Psoas muscle (tissue), 8 donors: Measurements from ENCODE around the gene ADRM1. TPM values are rescaled to one million over a fixed set of nuclear protein-coding genes. Genes with fewer than 3 reads are reported as not detected.

Experiments
- ATAC-seq, 4 donors: fragments of 200-7000 bp; cut with Tn5 transposase; one replicate each; pipeline ENCODE4 v1.9.1; 2020; ENCODE audit warnings: moderate library complexity in 3 of 4, mild to moderate bottlenecking in 2 of 4
- DNase-seq, 2 donors: peaks; one replicate each; pipeline ENCODE4 v3.0.0-alpha.2; 2020
- H3K27ac ChIP-seq: fragments of 200-600 bp; one replicate; pipeline ENCODE4 v1.8.0; 2022
- H3K27me3 ChIP-seq, 3 donors: fragments of 200-600 bp in 1 of 3; one replicate each; pipeline versions ENCODE4 v1.6.1 to v1.8.0; 2013 to 2022; ENCODE audit warnings: low read length in 2 of 3, mild to moderate bottlenecking in 2 of 3, moderate library complexity in 1 of 3; ENCODE audit not compliant: insufficient read depth in 3 of 3
- H3K36me3 ChIP-seq, 2 donors: fragments of 200-600 bp in 1 of 2; one replicate each; pipeline versions ENCODE4 v1.6.1 to v1.8.0; 2013 to 2022; ENCODE audit warnings: low read depth in 1 of 2, mild to moderate bottlenecking in 1 of 2, moderate library complexity in 1 of 2; ENCODE audit not compliant: insufficient read depth in 1 of 2
- H3K4me1 ChIP-seq: fragments of 200-600 bp; one replicate; pipeline ENCODE4 v1.8.0; 2022
- H3K4me3 ChIP-seq: fragments of 200-600 bp; one replicate; pipeline ENCODE4 v1.8.0; 2022; ENCODE audit warnings: mild to moderate bottlenecking
- H3K9me3 ChIP-seq: fragments of 200-600 bp; one replicate; pipeline ENCODE4 v1.8.0; 2022
- CTCF ChIP-seq: fragments of 200-600 bp; IDR thresholded peaks from one replicate; pipeline ENCODE4 v1.8.0; 2022; ENCODE audit warnings: antibody characterized with exemption
- WGBS, 3 donors: extraction: QIAGEN DNeasy Blood & Tissue Kit; methylation state at CpG; one replicate each; pipeline versions ENCODE4 v1.1.6 to v1.1.7; 2013; 5-methylcytosine and 5-hydroxymethylcytosine counted together
- intact Hi-C, 2 donors: fragments of 100-400 bp; cut with DNase I; formaldehyde crosslinking; loops; one replicate each; pipeline versions ENCODE4 v1.11.0 to v1.14.2; 2022
- polyA plus RNA-seq, 3 donors: library from polyadenylated mRNA; stranded (reverse); fragments of 200-250 nt; gene quantifications; one replicate each; pipeline ENCODE4 v1.2.3, GENCODE V29; 2013
- total RNA-seq, 4 donors: library from RNA; stranded (reverse); fragmentation: NEBNext Ultra II Directional in 2 of 4; extraction: Animal tissue kit (Norgen Biotek cat#: 25700) in 2 of 4; gene quantifications; one replicate each; pipeline versions ENCODE4 v1.2.1 to v1.2.4, GENCODE V29; 2021 to 2023
- donor health status: healthy with polysubstance abuse.
- donor health status: DM: no; HTN: no; CAD: no; lungs with moderate emphysema.
- donor health status: Bipolar disorder and iron deficiency.
- donor health status: healthy.
- donor health status: DM: yes; HTN: yes; CAD: no.
- donor health status: DM: no; HTN: no; CAD: no.
- donor health status: DM: no; HTN: no; CAD: no.
- donor health status: DM: yes; HTN: yes; CAD: no.

ADRM1 gene
- total and polyA plus RNA-seq, 7 donors, result 142 to 603 (median 280) TPM

- no peak overlapping the region for H3K4me3 ChIP-seq
- ATAC-seq, result no peak
- WGBS, 3 donors, result 85 to 88% (median 87%) methylated on average over 14 of the region's 14 CpGs
- no peaks in the 10 kb centered on the region for H3K9me3 ChIP-seq
- peaks cover 23% of the 10 kb centered on the region for H3K4me1 ChIP-seq
- H3K27me3 ChIP-seq, result no peaks in the 10 kb centered on the region
- H3K27ac ChIP-seq, result peak overlapping the region; percentile 95
- no peak for TF ChIP-seq CTCF
- intact Hi-C loops, result no loop called here
- H3K36me3 ChIP-seq, result peaks cover 0 to 56% of the 10 kb centered on the region in 2 donors
- DNase-seq, result no peak
These were observed 33.4 kb upstream of the ADRM1 start for GRCh38 chr20:62269378-62269777.

GRCh38 chr20:62269871-62270270 lies 32.9 kb upstream of the ADRM1 start:
- WGBS, 3 donors, result 93% methylated on average over 17 of the region's 17 CpGs
- H3K27ac ChIP-seq, result peak overlapping the region; percentile 95
- DNase-seq (no peak), ATAC-seq (no peak)
- no peaks in the 10 kb centered on the region for H3K9me3 ChIP-seq
- H3K4me1 ChIP-seq, result peaks cover 23% of the 10 kb centered on the region
- TF ChIP-seq CTCF, result no peak
- no peaks in the 10 kb centered on the region for H3K27me3 ChIP-seq
- no peak overlapping the region for H3K4me3 ChIP-seq
- intact Hi-C loops, result no loop called here
- peaks cover 0 to 53% of the 10 kb centered on the region in 2 donors for H3K36me3 ChIP-seq

- H3K36me3 ChIP-seq, result peaks cover 0 to 36% of the 10 kb centered on the region in 2 donors
- whole genome bisulfite sequencing, 3 donors, result 89 to 92% (median 90%) methylated on average over 10 of the region's 10 CpGs
- H3K4me1 ChIP-seq, result peaks cover 33% of the 10 kb centered on the region
- no peaks in the 10 kb centered on the region for H3K27me3 ChIP-seq
- H3K9me3 ChIP-seq, result no peaks in the 10 kb centered on the region
- TF ChIP-seq CTCF, result no peak
- DNase-seq (no peak), ATAC-seq (no peak)
- intact Hi-C loops, result no loop called here
- H3K4me3 ChIP-seq, result no peak overlapping the region
- no peak overlapping the region for H3K27ac ChIP-seq
These were observed 30.6 kb upstream of the ADRM1 start for GRCh38 chr20:62272200-62272599.

GRCh38 chr20:62273416-62273815 lies 29.4 kb upstream of the ADRM1 start:
- Histone ChIP-seq H3K4me3 (no peak overlapping the region), H3K27ac (no peak overlapping the region), H3K4me1 (peaks cover 33% of the 10 kb centered on the region), H3K27me3 (no peaks in the 10 kb centered on the region), H3K9me3 (no peaks in the 10 kb centered on the region), H3K36me3 (peaks cover 0 to 36% of the 10 kb centered on the region in 2 donors)
- no peak for TF ChIP-seq CTCF
- intact Hi-C loops, result no loop called here
- WGBS, 3 donors, result 95 to 97% (median 97%) methylated on average over 18 of the region's 18 CpGs
- DNase-seq, result no peak
- ATAC-seq, result no peak

- intact Hi-C loops, result no loop called here
- Histone ChIP-seq H3K4me1 (peaks cover 24% of the 10 kb centered on the region), H3K4me3 (no peak overlapping the region), H3K27me3 (no peaks in the 10 kb centered on the region), H3K36me3 (peaks cover 0 to 43% of the 10 kb centered on the region in 2 donors), H3K27ac (peak overlapping the region; percentile 49), H3K9me3 (no peaks in the 10 kb centered on the region)
- TF ChIP-seq CTCF, result no peak
- no peak for ATAC-seq
- WGBS, 3 donors, result 90 to 92% (median 90%) methylated on average over 13 of the region's 13 CpGs
- no peak for DNase-seq
These were observed 28.4 kb upstream of the ADRM1 start for GRCh38 chr20:62274332-62274950.
